ENCODE results near the gene KRT9. TPM values are rescaled to one million over a fixed set of nuclear protein-coding genes. Genes with fewer than 3 reads are reported as not detected.
"Not testable (repeated sequence)": the region's sequence is repeated elsewhere in the genome, so short reads cannot be mapped to it uniquely, and the experiment has no call there.

The KRT9 gene
- total RNA-seq, 1 donor from 2014 or later = not detected

DNA sequence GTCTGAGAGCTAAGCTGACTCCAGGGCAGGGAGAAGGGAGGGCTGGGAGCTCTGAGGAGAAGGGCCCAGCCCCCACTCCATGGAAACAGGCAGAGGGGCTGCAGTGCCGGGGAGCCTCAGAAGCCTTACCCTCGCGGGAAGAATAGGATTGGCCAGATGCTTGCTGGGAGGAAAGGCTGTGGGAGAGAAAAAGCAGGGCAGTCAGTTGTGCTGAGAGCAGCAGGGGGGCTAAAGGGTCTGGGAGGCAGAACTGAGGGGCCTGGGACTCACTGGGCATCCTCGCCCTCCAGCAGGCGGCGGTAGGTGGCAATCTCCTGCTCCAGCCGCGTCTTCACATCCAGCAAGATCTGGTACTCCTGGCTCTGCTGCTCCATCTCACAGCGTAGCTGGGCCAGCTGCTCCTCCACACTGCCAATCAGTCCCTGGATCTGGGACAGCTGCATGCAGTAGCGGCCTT, 38.2 kb upstream of the KRT9 start:
- intact Hi-C loops (cut with DNase I); DNase-seq (ENCODE audit: low spot score): not testable (repeated sequence)

DNA sequence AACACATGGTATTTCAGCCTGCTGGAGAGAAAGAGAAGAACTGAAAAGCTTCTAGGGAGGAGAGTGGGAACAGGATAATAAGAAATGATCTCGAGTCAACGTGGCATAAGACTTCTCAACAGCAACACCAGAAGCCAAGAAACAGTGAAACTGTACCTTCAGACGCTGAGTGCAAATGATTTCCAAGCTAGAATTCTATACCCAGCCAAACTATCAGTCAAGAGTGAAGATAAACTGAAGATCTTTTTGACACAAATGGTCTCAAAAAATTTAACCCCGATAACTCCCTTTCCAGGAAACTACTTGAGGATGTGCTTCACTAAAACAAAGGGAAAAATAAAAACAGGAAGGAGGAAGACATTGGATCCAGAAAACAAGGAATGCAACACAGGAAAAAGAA, 35.1 kb upstream of the KRT9 start:
- intact Hi-C loops (cut with DNase I); DNase-seq (ENCODE audit: low spot score): not testable (repeated sequence)

DNA sequence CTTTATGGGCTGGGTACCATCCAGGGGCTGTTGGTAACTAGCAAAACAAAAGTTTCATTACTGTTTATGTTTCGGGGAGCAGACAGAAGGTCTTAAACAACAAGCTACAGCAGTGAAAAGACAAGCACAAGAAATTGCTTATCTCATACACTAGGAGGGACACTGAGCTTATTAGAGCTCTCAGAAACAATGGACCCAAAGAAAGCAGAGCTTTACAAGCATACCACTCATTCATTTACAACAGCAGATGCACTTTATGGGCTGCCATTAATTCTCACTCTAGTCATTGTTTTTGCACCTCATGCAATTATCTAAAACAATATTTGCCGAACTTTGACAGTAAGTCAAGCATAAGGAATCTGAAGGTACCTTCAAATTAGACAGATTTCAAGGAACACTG, 30.7 kb upstream of the KRT9 start:
- no peak for DNase-seq (ENCODE audit: low spot score)
- intact Hi-C loops (cut with DNase I) = no loop called here

DNA sequence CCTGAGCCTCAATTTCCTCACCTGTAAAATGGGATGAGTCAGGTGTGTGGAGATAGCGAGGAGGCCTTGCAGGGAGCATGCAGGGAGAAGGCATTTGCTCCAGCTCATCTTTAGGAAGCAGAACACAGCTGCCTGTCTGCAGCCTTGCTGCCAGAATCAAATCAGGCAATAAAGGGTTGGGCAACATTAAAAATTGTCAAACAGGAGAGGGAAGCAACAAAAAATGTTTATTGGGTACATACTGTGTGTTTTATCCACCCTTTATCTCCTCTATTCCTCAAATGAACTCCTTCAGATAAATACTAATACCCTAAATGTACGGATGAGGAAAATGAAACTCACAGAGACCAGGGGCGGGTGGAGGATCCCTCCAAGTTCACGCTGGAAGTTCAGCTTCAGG, 28.5 kb upstream of the KRT9 start:
- intact Hi-C loops (cut with DNase I) = no loop called here
- no peak for DNase-seq (ENCODE audit: low spot score)

DNA sequence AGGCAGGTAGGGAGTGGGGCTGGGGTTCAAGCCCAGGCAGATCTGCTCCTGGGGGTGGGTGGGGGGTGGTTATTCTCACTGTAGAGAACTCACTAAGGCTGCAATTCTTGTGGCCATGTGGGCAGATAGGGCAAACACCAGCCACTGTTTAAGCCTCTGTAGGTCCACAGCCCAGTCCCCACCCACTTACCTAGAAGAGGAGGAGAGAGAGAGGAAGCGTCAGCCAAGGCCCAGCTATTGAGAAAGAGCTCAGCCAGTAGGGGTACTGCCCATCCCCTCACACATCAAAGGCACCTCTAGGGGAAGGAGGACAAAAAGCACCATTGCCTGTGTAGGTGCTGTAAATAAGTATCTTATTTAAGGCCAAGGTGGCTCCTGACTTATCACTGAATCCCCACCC, 27.8 kb upstream of the KRT9 start:
- DNase-seq (ENCODE audit: low spot score) = no peak
- intact Hi-C loops (cut with DNase I) = no loop called here

GRCh38 chr17:41595585-41595984, 23.7 kb upstream of the KRT9 start:
- DNase-seq (ENCODE audit: low spot score) = no peak
- intact Hi-C loops (cut with DNase I) = no loop called here

- DNase-seq (ENCODE audit: low spot score) = no peak
- intact Hi-C loops (cut with DNase I) = no loop called here
Observed at GRCh38 chr17:41594363-41594915, 22.6 kb upstream of the KRT9 start.

- intact Hi-C loops (cut with DNase I) = no loop called here
- DNase-seq (ENCODE audit: low spot score) = no peak
Observed at GRCh38 chr17:41593306-41593981, 21.6 kb upstream of the KRT9 start.

GRCh38 chr17:41592601-41593305, 20.9 kb upstream of the KRT9 start:
- intact Hi-C loops (cut with DNase I) = no loop called here
- DNase-seq (ENCODE audit: low spot score) = no peak

DNA sequence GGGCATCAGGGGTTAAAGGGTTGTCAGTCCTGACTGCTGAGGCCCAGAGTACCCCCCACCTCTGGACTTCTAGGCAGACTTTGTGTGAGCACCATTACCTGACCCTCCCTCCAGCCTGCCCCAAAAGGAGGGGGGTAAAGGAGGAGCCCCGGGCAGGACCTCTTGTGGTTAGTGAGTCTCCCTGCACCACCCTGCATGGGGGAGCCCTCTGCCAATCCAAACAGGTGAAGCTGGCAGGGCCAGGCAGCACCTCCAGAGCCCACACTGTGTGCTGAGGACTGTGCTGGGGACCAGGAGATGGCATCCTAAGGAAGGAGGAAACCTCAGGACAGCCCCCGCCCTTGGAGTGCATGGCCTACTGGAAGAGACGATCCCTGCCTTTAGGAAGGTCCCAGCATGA, 17.4 kb upstream of the KRT9 start:
- DNase-seq (ENCODE audit: low spot score) = no peak
- intact Hi-C loops (cut with DNase I) = no loop called here

- intact Hi-C loops (cut with DNase I) = no loop called here
- DNase-seq (ENCODE audit: low spot score) = no peak
Observed at GRCh38 chr17:41588126-41588810, 16.4 kb upstream of the KRT9 start.

- intact Hi-C loops (cut with DNase I) = no loop called here
- no peak for DNase-seq (ENCODE audit: low spot score)
Observed at GRCh38 chr17:41586863-41587495, 15.1 kb upstream of the KRT9 start, which contains the start of gene KRT14. Gene KRT14, minus strand, starts transcription at chr17:41586895. Its CDS starts 61 bp downstream, at chr17:41586834.

DNA sequence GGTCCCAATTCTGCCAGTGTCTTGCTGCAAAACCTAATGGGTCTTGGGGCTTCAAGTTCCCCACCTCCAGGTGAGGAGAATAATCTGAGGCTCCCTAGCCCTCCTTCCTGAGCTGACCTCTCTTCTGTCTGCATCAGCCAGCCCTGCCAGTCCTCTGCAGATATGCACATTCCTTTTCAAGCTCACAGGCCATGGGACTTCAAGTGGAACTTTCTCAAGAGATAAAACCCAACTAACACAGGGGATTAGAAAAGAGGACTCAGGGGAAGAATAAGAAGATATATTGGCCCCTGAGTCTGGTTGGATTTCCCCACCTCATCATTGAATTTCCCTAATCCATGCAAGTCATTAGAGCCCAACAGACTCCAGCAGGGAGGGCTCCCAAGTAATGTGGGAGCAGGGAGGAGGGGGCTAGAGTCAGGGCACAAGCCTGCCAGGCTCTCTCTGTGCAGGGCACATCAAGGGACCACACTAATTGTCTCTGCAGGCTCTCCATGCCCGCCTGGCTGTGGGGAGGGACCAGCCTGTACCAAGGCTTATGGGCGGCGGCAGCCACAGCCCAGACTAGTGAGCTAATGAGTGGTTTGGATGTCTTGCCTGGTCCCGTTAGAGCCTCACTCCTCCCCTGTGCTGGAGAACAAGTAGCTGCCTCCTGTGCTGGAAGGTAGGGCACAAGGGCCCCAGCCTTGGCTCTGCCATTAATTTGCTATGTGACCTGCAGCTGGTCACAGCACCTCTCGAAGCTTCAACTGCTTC, 13.6 kb upstream of the KRT9 start:
- no peak for DNase-seq (ENCODE audit: low spot score)
- intact Hi-C loops (cut with DNase I) = no loop called here

GRCh38 chr17:41584331-41584927, 12.6 kb upstream of the KRT9 start:
- DNase-seq (ENCODE audit: low spot score); intact Hi-C loops (cut with DNase I): not testable (repeated sequence)

DNA sequence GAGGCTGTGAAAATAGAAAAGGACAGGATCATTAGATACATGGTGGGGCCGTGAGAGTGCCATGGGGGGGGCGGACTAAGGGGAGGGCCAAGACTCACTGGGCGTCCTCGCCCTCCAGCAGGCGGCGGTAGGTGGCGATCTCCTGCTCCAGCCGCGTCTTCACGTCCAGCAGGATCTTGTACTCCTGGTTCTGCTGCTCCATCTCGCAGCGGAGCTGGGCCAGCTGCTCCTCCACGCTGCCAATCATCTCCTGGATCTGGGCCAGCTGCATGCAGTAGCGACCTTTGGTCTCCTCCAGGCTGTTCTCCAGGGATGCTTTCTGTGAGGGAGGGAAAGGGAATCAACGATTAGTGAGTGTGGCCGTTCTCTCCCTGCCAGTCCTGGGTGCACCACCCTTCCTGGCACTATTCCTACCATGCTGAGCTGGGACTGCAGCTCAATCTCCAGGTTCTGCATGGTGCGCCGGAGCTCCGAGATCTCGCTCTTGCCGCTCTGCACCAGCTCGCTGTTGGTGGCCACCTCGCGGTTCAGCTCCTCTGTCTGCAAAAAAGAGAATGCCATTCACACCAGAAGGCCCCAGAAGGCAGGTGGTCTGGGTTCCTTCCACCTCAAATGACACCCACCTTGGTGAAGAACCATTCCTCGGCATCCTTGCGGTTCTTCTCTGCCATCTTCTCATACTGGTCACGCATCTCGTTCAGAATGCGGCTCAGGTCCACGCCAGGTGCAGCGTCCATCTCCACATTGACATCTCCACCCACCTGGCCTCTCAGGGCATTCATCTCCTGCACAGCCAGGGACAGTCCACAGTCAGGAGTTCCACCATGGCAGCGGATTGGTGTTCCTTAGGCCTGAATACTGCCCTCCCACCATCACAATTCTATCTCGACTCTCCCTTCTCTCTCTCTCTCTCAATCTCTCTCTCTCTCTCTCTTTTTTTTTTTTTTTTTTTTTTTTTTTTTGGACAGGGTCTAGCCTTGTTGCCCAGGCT, 11.6 kb upstream of the KRT9 start:
- intact Hi-C loops (cut with DNase I) = no loop called here

GRCh38 chr17:41582061-41582968, 10.5 kb upstream of the KRT9 start:
- DNase-seq (ENCODE audit: low spot score); intact Hi-C loops (cut with DNase I): not testable (repeated sequence)

More for the DNA sequence above, 11.6 kb upstream of the KRT9 start:
- no peak for DNase-seq (ENCODE audit: low spot score)
